Hepatocyte (in vitro differentiated cells): ENCODE measurements around the gene PRSS53. TPM values are rescaled to one million over a fixed set of nuclear protein-coding genes. Genes with fewer than 3 reads are reported as not detected.
A peak's percentile ranks its signal among the peaks of the same experiment; 100 is the strongest.
"Not testable (repeated sequence)": the region's sequence is repeated elsewhere in the genome, so short reads cannot be mapped to it uniquely, and the experiment has no call there.

Experiments
- DNase-seq: peaks from one replicate; pipeline ENCODE4 v3.0.0-alpha.2; 2016; ENCODE audit warnings: low spot score
- H2AFZ ChIP-seq: fragments of 200-600 bp; sonication (generic); 2 replicates; pipeline ENCODE4 v1.6.0; 2016; ENCODE audit warnings: antibody characterized with exemption, mild to moderate bottlenecking
- H3K27ac ChIP-seq: fragments of 200-600 bp; sonication (generic); 2 replicates; pipeline ENCODE4 v1.5.1; 2016; ENCODE audit warnings: mild to moderate bottlenecking
- H3K27me3 ChIP-seq: fragments of 200-600 bp; sonication (generic); 2 replicates; pipeline ENCODE4 v1.6.1; 2016
- H3K36me3 ChIP-seq: fragments of 200-600 bp; sonication (generic); replicated peaks from 2 replicates; pipeline ENCODE4 v1.5.1; 2016; ENCODE audit warnings: low read depth; ENCODE audit not compliant: insufficient read depth
- H3K4me1 ChIP-seq: fragments of 200-600 bp; sonication (generic); 2 replicates; pipeline ENCODE4 v1.5.1; 2016; ENCODE audit warnings: mild to moderate bottlenecking, moderate library complexity; ENCODE audit not compliant: insufficient read depth
- H3K4me2 ChIP-seq: fragments of 200-600 bp; sonication (generic); 2 replicates; pipeline ENCODE4 v1.6.0; 2016
- H3K4me3 ChIP-seq: fragments of 200-600 bp; sonication (generic); 2 replicates; pipeline ENCODE4 v1.5.1; 2016; ENCODE audit warnings: mild to moderate bottlenecking
- H3K79me2 ChIP-seq: fragments of 200-600 bp; sonication (generic); 2 replicates; pipeline ENCODE4 v1.6.0; 2017; ENCODE audit warnings: mild to moderate bottlenecking
- H3K9me2 ChIP-seq: fragments of 200-600 bp; sonication (generic); replicated peaks from 2 replicates; pipeline ENCODE4 v1.6.0; 2017; ENCODE audit warnings: mild to moderate bottlenecking; ENCODE audit not compliant: insufficient read depth
- H3K9me3 ChIP-seq: fragments of 200-600 bp; sonication (generic); 2 replicates; pipeline ENCODE4 v1.5.1; 2016; ENCODE audit warnings: low read depth, mild to moderate bottlenecking
- H4K20me1 ChIP-seq: fragments of 200-600 bp; sonication (generic); 2 replicates; pipeline ENCODE4 v1.6.0; 2016; ENCODE audit warnings: mild to moderate bottlenecking; ENCODE audit not compliant: insufficient read depth, poor library complexity, severe bottlenecking
- CTCF ChIP-seq: fragments of 200-600 bp; sonication (generic); IDR thresholded peaks from 2 replicates; pipeline ENCODE4 v1.5.1; 2016; ENCODE audit warnings: antibody characterized with exemption, mild to moderate bottlenecking; ENCODE audit not compliant: poor library complexity
- EZH2 ChIP-seq: fragments of 200-600 bp; sonication (generic); IDR thresholded peaks from 2 replicates; pipeline ENCODE4 v1.6.1; 2016; ENCODE audit warnings: antibody characterized with exemption, mild to moderate bottlenecking, borderline replicate concordance
- EZH2phosphoT487 ChIP-seq: fragments of 200-600 bp; sonication (generic); IDR thresholded peaks from one replicate; pipeline ENCODE4 v1.6.1; 2018; ENCODE audit warnings: antibody characterized with exemption, mild to moderate bottlenecking, low read depth, moderate library complexity; ENCODE audit not compliant: unreplicated experiment, severe bottlenecking
- WGBS: methylation state at CpG from one replicate; pipeline ENCODE4 v1.1.6; 2016; ENCODE audit warnings: low lambda C conversion rate; ENCODE audit errors: missing lambda C conversion rate; 5-methylcytosine and 5-hydroxymethylcytosine counted together
- polyA plus RNA-seq: library from polyadenylated mRNA; unstranded; fragments of >200 nt; fragmentation: Nextera tagmentation; extraction: Ambion mirVana; gene quantifications from 2 replicates; pipeline ENCODE4 v1.2.1, GENCODE V29; 2016
- total RNA-seq: library from RNA; depleted of rRNA; stranded (reverse); fragments of >200 nt; gene quantifications from 2 replicates; pipeline ENCODE4 v1.2.3, GENCODE V29; 2014

The PRSS53 gene
- total and polyA plus RNA-seq, 2 experiments from 2014 or later: 0.39 to 2.2 TPM

DNA sequence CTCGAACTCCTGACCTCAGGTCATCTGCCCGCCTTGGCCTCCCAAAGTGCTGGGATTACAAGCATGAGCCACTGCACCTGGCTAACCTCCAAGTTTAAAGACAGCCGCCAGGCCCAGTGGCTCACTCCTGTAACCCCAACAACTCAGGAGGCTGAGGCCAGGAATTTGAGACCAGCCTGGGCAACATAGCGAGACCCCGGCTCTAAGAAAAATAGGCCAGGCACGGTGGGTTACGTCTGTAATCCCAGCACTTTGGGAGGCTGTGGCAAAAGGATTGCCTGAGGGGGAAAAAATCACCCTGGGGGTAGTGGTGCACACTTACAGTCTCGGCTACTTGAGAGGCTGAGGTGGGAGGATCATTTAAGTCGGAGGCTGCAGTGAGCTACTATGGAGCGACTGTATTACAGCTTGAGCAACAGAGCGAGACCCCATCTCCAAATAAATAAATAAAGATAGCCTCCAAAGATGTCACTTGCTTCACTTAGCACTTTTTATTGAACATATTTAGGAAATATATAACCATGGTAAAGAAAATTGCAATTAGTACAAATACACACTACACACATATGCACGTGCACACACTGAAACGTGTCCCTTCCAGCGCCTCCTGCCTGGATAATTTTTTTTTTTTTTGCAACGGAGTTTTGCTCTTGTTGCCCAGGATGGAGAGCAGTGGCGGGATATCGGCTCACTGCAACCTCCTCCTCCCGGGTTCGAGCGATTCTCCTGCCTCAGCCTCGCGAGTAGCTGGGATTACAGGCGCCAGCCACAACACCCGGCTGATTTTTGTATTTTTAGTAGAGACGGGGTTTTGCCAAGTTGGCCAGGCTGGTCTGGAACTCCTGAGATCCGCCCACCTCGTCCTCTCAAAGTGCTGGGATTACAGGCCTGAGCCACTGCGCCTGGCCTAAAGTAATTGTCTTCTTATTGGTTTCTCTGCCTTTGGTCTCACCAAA, 18.0 kb upstream of the PRSS53 start:
- Histone ChIP-seq H3K27me3 (no peaks in the 10 kb centered on the region), H3K36me3 (no peaks in the 10 kb centered on the region), H3K79me2 (peaks cover 12% of the 10 kb centered on the region), H3K4me1 (peaks cover 6% of the 10 kb centered on the region), H3K4me3 (no peak overlapping the region), H3K27ac (no peak overlapping the region), H2AFZ (no peak overlapping the region), H4K20me1 (no peaks in the 10 kb centered on the region), H3K9me2 (no peaks in the 10 kb centered on the region), H3K4me2 (no peak overlapping the region), H3K9me3 (no peaks in the 10 kb centered on the region)
- TF ChIP-seq EZH2: no peak
- no peak for TF ChIP-seq EZH2phosphoT487
- no peak for TF ChIP-seq CTCF
- peak; percentile 1 for DNase-seq
- WGBS: 95% methylated on average over 28 of the region's 28 CpGs

DNA sequence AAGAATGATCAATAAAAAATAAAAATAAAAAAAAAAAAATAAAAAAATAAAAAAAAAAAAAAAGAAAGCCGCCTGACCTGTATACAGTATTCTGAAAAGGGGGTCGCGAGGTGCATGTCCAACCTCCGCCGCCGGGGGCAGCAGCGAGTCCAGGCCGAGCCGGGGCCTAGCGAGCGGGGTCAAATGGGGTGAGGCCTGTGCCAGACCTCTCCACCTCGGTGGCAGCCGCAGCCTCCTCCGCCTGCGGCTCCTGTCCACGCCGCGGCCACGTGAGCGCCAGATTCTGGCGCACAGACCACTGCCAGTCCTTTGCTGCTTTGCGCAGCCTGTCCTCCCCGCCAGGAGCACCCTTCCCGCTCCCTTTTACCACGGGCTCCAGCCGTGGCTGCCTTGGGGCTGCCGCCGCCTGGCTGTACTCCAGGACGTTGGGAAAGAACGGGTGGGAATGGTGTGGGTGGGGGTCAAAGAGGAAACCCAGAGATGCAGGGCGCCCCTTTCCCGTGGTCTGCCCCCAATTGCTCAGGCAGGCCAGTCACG, 17.0 kb upstream of the PRSS53 start:
- H3K9me3 ChIP-seq: no peaks in the 10 kb centered on the region
- DNase-seq: peak; percentile 83
- WGBS: 43% methylated on average over 32 of the region's 33 CpGs
- H2AFZ ChIP-seq: no peak overlapping the region
- H3K27ac ChIP-seq: no peak overlapping the region
- TF ChIP-seq CTCF (peak; percentile 66), EZH2phosphoT487 (no peak), EZH2 (no peak)
- no peaks in the 10 kb centered on the region for H3K9me2 ChIP-seq
- H3K4me3 ChIP-seq: no peak overlapping the region
- H4K20me1 ChIP-seq: no peaks in the 10 kb centered on the region
- H3K79me2 ChIP-seq: peaks cover 12% of the 10 kb centered on the region
- H3K4me1 ChIP-seq: peaks cover 6% of the 10 kb centered on the region
- H3K27me3 ChIP-seq: no peaks in the 10 kb centered on the region
- peak overlapping the region; percentile 37 for H3K4me2 ChIP-seq
- no peaks in the 10 kb centered on the region for H3K36me3 ChIP-seq

DNA sequence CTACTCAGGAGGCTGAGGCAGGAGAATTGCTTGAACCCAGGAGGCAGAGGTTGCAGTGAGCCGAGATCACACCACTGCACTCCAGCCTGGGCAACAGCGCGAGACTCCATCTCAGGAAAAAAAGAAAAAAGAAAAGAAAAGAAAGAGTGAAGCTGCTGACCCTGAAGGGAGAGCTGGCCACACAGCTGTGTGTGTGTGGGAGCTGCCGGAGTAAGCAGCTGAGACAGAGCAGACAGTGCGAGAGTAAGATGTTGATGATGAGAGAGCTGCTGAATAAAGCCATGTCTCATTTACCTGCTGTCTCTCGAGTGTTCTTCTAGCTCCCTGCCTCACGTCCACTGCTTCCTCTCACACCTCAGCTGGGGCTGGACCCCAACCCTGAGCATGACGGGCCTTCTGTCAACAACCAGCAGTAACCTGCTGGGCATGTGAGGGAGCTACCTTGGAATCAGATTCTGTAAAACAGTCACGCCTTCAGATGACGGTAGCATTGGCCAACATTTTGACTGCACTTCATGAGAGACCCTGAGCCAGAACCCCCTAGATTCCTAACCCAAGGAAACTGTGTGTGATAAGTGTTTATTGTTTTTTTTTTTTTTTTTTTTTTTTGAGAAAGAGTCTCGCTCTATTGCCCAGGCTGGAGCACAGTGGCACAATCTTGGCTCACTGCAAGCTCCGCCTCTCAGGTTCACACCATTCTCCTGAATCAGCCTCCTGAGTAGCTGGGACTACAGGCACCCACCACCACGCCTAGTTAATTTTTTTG, 12.3 kb upstream of the PRSS53 start:
- 79% methylated on average over 13 of the region's 13 CpGs for WGBS
- H3K27ac ChIP-seq, H4K20me1 ChIP-seq, H3K27me3 ChIP-seq, H3K4me1 ChIP-seq, H3K79me2 ChIP-seq, H3K4me3 ChIP-seq, H3K9me3 ChIP-seq, H2AFZ ChIP-seq, H3K9me2 ChIP-seq, H3K4me2 ChIP-seq, H3K36me3 ChIP-seq: not testable (repeated sequence)
- DNase-seq: peak; percentile 5
